ENCODE results near the gene CIB4. TPM values are rescaled to one million over a fixed set of nuclear protein-coding genes. Genes with fewer than 3 reads are reported as not detected.
"Not testable (repeated sequence)": the region's sequence is repeated elsewhere in the genome, so short reads cannot be mapped to it uniquely, and the experiment has no call there.

Gene CIB4
- total RNA-seq, 2 donors from 2014 or later: not detected

- ATAC-seq (no peak), DNase-seq (no peak)
- no peak overlapping the region for H3K4me3 ChIP-seq
- WGBS, 2 donors: 90 to 95% methylated on average over 1 of the region's 1 CpG
- intact Hi-C loops (cut with DNase I): no loop called here
- no peaks in the 10 kb centered on the region for H3K36me3 ChIP-seq (replicated peaks in 1 of 2; ENCODE audit: insufficient read depth in 1 of 2, low read depth in 2 of 2)
- no peaks in the 10 kb centered on the region for H3K4me1 ChIP-seq
- no peaks in the 10 kb centered on the region for H3K27me3 ChIP-seq
- H3K27ac ChIP-seq: no peak overlapping the region
- H3K9me3 ChIP-seq: no peaks in the 10 kb centered on the region
- TF ChIP-seq CTCF (IDR thresholded peaks at IDR 0.05) (no peak), POLR2A (IDR thresholded peaks at IDR 0.05) (no peak)
Measured at GRCh38 chr2:26660363-26660962, 19.3 kb upstream of the CIB4 start.

- no peak overlapping the region for H3K4me3 ChIP-seq
- WGBS, 2 donors: 46 to 62% methylated on average over 6 of the region's 6 CpGs
- H3K36me3 ChIP-seq (replicated peaks in 1 of 2; ENCODE audit: insufficient read depth in 1 of 2, low read depth in 2 of 2): no peaks in the 10 kb centered on the region
- H3K4me1 ChIP-seq: no peaks in the 10 kb centered on the region
- TF ChIP-seq POLR2A (IDR thresholded peaks at IDR 0.05) (no peak), CTCF (IDR thresholded peaks at IDR 0.05) (no peak)
- DNase-seq: peak in 1 of 4 donors; percentile 0
- no peak for ATAC-seq
- H3K27me3 ChIP-seq: no peaks in the 10 kb centered on the region
- no peak overlapping the region for H3K27ac ChIP-seq
- intact Hi-C loops (cut with DNase I): no loop called here
- H3K9me3 ChIP-seq: no peaks in the 10 kb centered on the region
Measured at GRCh38 chr2:26658691-26659346, 17.7 kb upstream of the CIB4 start.

GRCh38 chr2:26657265-26657664 is 16.1 kb upstream of the CIB4 start:
- no peaks in the 10 kb centered on the region for H3K4me1 ChIP-seq
- H3K36me3 ChIP-seq (replicated peaks in 1 of 2; ENCODE audit: insufficient read depth in 1 of 2, low read depth in 2 of 2): no peaks in the 10 kb centered on the region
- no peaks in the 10 kb centered on the region for H3K9me3 ChIP-seq
- ATAC-seq (no peak), DNase-seq (no peak)
- intact Hi-C loops (cut with DNase I): no loop called here
- H3K27ac ChIP-seq: no peak overlapping the region
- no peaks in the 10 kb centered on the region for H3K27me3 ChIP-seq
- WGBS, 2 donors: 85 to 95% methylated on average over 4 of the region's 4 CpGs
- no peak overlapping the region for H3K4me3 ChIP-seq
- TF ChIP-seq CTCF (IDR thresholded peaks at IDR 0.05) (no peak), POLR2A (IDR thresholded peaks at IDR 0.05) (no peak)

GRCh38 chr2:26655611-26656195 is 14.5 kb upstream of the CIB4 start:
- 93 to 94% methylated on average over 8 to 9 of the region's 9 CpGs for WGBS, 2 donors
- intact Hi-C loops (cut with DNase I): no loop called here
- H3K4me1 ChIP-seq: no peaks in the 10 kb centered on the region

GRCh38 chr2:26655120-26655519 is 14.0 kb upstream of the CIB4 start:
- DNase-seq; H3K27me3 ChIP-seq; intact Hi-C loops (cut with DNase I); H3K27ac ChIP-seq; H3K4me3 ChIP-seq; H3K36me3 ChIP-seq (replicated peaks in 1 of 2; ENCODE audit: insufficient read depth in 1 of 2, low read depth in 2 of 2); H3K9me3 ChIP-seq; ATAC-seq; H3K4me1 ChIP-seq: not testable (repeated sequence)
- 86 to 90% methylated on average over 1 of the region's 1 CpG for WGBS, 2 donors

More at GRCh38 chr2:26655611-26656195, 14.5 kb upstream of the CIB4 start:
- Histone ChIP-seq H3K27ac (no peak overlapping the region), H3K4me3 (no peak overlapping the region), H3K27me3 (no peaks in the 10 kb centered on the region), H3K36me3 (replicated peaks in 1 of 2; ENCODE audit: insufficient read depth in 1 of 2, low read depth in 2 of 2) (no peaks in the 10 kb centered on the region), H3K9me3 (no peaks in the 10 kb centered on the region)
- no peak for ATAC-seq
- no peak for TF ChIP-seq CTCF (IDR thresholded peaks at IDR 0.05)
- no peak for TF ChIP-seq POLR2A (IDR thresholded peaks at IDR 0.05)
- DNase-seq: peak in 1 of 4 donors; percentile 0
